GM23248 (cell line): Measurements from ENCODE around the gene NELFA. TPM values are rescaled to one million over a fixed set of nuclear protein-coding genes. Genes with fewer than 3 reads are reported as not detected.

Source experiments
- DNase-seq: peaks from one replicate; pipeline ENCODE4 v3.0.0-alpha.2; 2015
- H2AFZ ChIP-seq: fragments of 200-600 bp; sonication (generic); 2 replicates; pipeline ENCODE4 v1.6.1; 2016; ENCODE audit warnings: antibody characterized with exemption
- H3F3A ChIP-seq: fragments of 200-600 bp; sonication (generic); 2 replicates; pipeline ENCODE4 v1.6.1; 2016; ENCODE audit warnings: mild to moderate bottlenecking, antibody characterized with exemption, mixed run types; ENCODE audit not compliant: insufficient read depth
- H3K27ac ChIP-seq: fragments of 200-600 bp; sonication (generic); 2 replicates; pipeline ENCODE4 v1.5.1; 2016; ENCODE audit warnings: mild to moderate bottlenecking
- H3K27me3 ChIP-seq: fragments of 200-600 bp; sonication (generic); replicated peaks from 2 replicates; pipeline ENCODE4 v1.6.1; 2016; ENCODE audit warnings: mild to moderate bottlenecking; ENCODE audit not compliant: insufficient read depth
- H3K36me3 ChIP-seq: fragments of 200-600 bp; sonication (generic); 2 replicates; pipeline ENCODE4 v1.6.1; 2016; ENCODE audit warnings: low read depth, mild to moderate bottlenecking
- H3K4me1 ChIP-seq: fragments of 200-600 bp; sonication (generic); 2 replicates; pipeline ENCODE4 v1.6.1; 2016; ENCODE audit warnings: mild to moderate bottlenecking; ENCODE audit not compliant: insufficient read depth
- H3K4me2 ChIP-seq: fragments of 200-600 bp; sonication (generic); one replicate; pipeline ENCODE4 v1.6.1; 2016; ENCODE audit warnings: mild to moderate bottlenecking; ENCODE audit not compliant: unreplicated experiment
- H3K4me3 ChIP-seq: fragments of 200-600 bp; sonication (generic); 2 replicates; pipeline ENCODE4 v1.5.1; 2016; ENCODE audit warnings: mild to moderate bottlenecking
- H3K79me2 ChIP-seq: fragments of 200-600 bp; sonication (generic); 2 replicates; pipeline ENCODE4 v1.6.1; 2016; ENCODE audit warnings: mild to moderate bottlenecking; ENCODE audit not compliant: insufficient read depth
- H3K9ac ChIP-seq: fragments of 200-600 bp; sonication (generic); 2 replicates; pipeline ENCODE4 v1.6.1; 2016; ENCODE audit warnings: mild to moderate bottlenecking
- H3K9me2 ChIP-seq: fragments of 200-600 bp; sonication (generic); 2 replicates; pipeline ENCODE4 v1.6.1; 2016; ENCODE audit warnings: mixed run types, mild to moderate bottlenecking, moderate library complexity; ENCODE audit not compliant: insufficient read depth
- H3K9me3 ChIP-seq: fragments of 200-600 bp; sonication (generic); one replicate; pipeline ENCODE4 v1.6.1; 2017; ENCODE audit warnings: low read depth
- H4K20me1 ChIP-seq: fragments of 200-600 bp; sonication (generic); 2 replicates; pipeline ENCODE4 v1.6.0; 2016; ENCODE audit not compliant: insufficient read depth
- EZH2 ChIP-seq: fragments of 200-600 bp; sonication (generic); IDR thresholded peaks from 2 replicates; pipeline ENCODE4 v1.6.1; 2018; ENCODE audit warnings: antibody characterized with exemption, mild to moderate bottlenecking; ENCODE audit not compliant: insufficient read depth, poor library complexity, severe bottlenecking
- EZH2phosphoT487 ChIP-seq: fragments of 200-600 bp; sonication (generic); IDR thresholded peaks from 2 replicates; pipeline ENCODE4 v1.6.1; 2018; ENCODE audit warnings: antibody characterized with exemption, moderate library complexity, mild to moderate bottlenecking, low read depth; ENCODE audit not compliant: insufficient read depth
- WGBS, 2 experiments: methylation state at CpG; one replicate each; pipeline ENCODE4 v1.1.6; 2015 to 2017; ENCODE audit warnings: low lambda C conversion rate in 2 of 2, low coverage in 1 of 2; ENCODE audit errors: missing lambda C conversion rate in 2 of 2; 5-methylcytosine and 5-hydroxymethylcytosine counted together
- in situ Hi-C: fragments of 300-500 bp; cut with MboI; formaldehyde crosslinking; loops from 2 replicates; pipeline ENCODE4 v1.15.0; 2020
- polyA plus RNA-seq: library from polyadenylated mRNA; unstranded; fragments of >200 nt; fragmentation: Nextera tagmentation; extraction: Ambion mirVana; gene quantifications from 2 replicates; pipeline ENCODE4 v1.2.1, GENCODE V29; 2016
- total RNA-seq: library from RNA; depleted of rRNA; stranded (reverse); fragments of >200 nt; shearing (Covaris generic); gene quantifications from 2 replicates; pipeline ENCODE4 v1.2.3, GENCODE V29; 2014

NELFA gene
- total and polyA plus RNA-seq, 2 experiments from 2014 or later, result 18.7 to 23.6 TPM

- no peak overlapping the region for H3K27ac ChIP-seq
These were observed 41.1 kb downstream of the NELFA start for GRCh38 chr4:1967512-1968149.

GRCh38 chr4:1964971-1965370, 43.8 kb downstream of the NELFA start:
- Histone ChIP-seq H3K9me2 (no peaks in the 10 kb centered on the region), H3K27me3 (no peaks in the 10 kb centered on the region), H3K9me3 (no peaks in the 10 kb centered on the region), H3K27ac (no peak overlapping the region), H3K4me2 (no peak overlapping the region), H4K20me1 (no peaks in the 10 kb centered on the region), H3K4me1 (peaks cover 4% of the 10 kb centered on the region; the same call in 1 of the 2 replicates), H2AFZ (no peak overlapping the region), H3K79me2 (peaks cover 10% of the 10 kb centered on the region; the same call in 1 of the 2 replicates), H3F3A (no peaks in the 10 kb centered on the region), H3K9ac (no peak overlapping the region), H3K36me3 (peaks cover 11% of the 10 kb centered on the region; the same call in 1 of the 2 replicates), H3K4me3 (no peak overlapping the region)
- no peak for TF ChIP-seq EZH2phosphoT487
- no peak for TF ChIP-seq EZH2
- no peak for DNase-seq
- in situ Hi-C loops, result no loop called here
- 88 to 100% methylated on average over 1 of the region's 1 CpG for WGBS, 2 experiments

More at GRCh38 chr4:1967512-1968149, 41.1 kb downstream of the NELFA start:
- no peak for TF ChIP-seq EZH2
- TF ChIP-seq EZH2phosphoT487, result no peak
- H3K27me3 ChIP-seq, result no peaks in the 10 kb centered on the region
- H3K9ac ChIP-seq, result no peak overlapping the region
- peaks cover 6% of the 10 kb centered on the region; the same call in 1 of the 2 replicates for H3K36me3 ChIP-seq
- in situ Hi-C loops, result no loop called here
- WGBS, 2 experiments, result 90% methylated on average over 5 of the region's 5 CpGs
- no peak overlapping the region for H2AFZ ChIP-seq
- no peaks in the 10 kb centered on the region for H3K9me3 ChIP-seq
- H3F3A ChIP-seq, result no peaks in the 10 kb centered on the region
- no peak for DNase-seq
- no peaks in the 10 kb centered on the region for H3K4me1 ChIP-seq
- no peak overlapping the region for H3K4me2 ChIP-seq
- no peaks in the 10 kb centered on the region for H3K9me2 ChIP-seq
- H3K4me3 ChIP-seq, result no peak overlapping the region
- H3K79me2 ChIP-seq, result no peaks in the 10 kb centered on the region; the same call in 1 of the 2 replicates
- H4K20me1 ChIP-seq, result no peaks in the 10 kb centered on the region

- Histone ChIP-seq H3K9ac (no peak overlapping the region), H3K36me3 (peaks cover 15% of the 10 kb centered on the region; the same call in 1 of the 2 replicates), H3K9me2 (no peaks in the 10 kb centered on the region), H3K4me1 (peaks cover 4% of the 10 kb centered on the region; the same call in 1 of the 2 replicates), H4K20me1 (no peaks in the 10 kb centered on the region), H3K27me3 (no peaks in the 10 kb centered on the region), H2AFZ (no peak overlapping the region), H3K27ac (no peak overlapping the region), H3K4me2 (no peak overlapping the region), H3K79me2 (peaks cover 10% of the 10 kb centered on the region; the same call in 1 of the 2 replicates), H3K4me3 (no peak overlapping the region), H3K9me3 (no peaks in the 10 kb centered on the region), H3F3A (no peaks in the 10 kb centered on the region)
- in situ Hi-C loops, result no loop called here
- TF ChIP-seq EZH2phosphoT487 (no peak), EZH2 (no peak)
- 63 to 73% methylated on average over 6 of the region's 6 CpGs for WGBS, 2 experiments
- DNase-seq, result no peak
These were observed 44.3 kb downstream of the NELFA start for GRCh38 chr4:1964443-1964842.

GRCh38 chr4:1962980-1963379, 45.8 kb downstream of the NELFA start:
- in situ Hi-C loops, result no loop called here
- Histone ChIP-seq H3K27me3 (no peaks in the 10 kb centered on the region), H3K4me3 (no peak overlapping the region), H3K9me3 (no peaks in the 10 kb centered on the region), H3F3A (no peaks in the 10 kb centered on the region), H3K36me3 (peaks cover 15% of the 10 kb centered on the region; the same call in 1 of the 2 replicates), H4K20me1 (no peaks in the 10 kb centered on the region), H3K4me2 (no peak overlapping the region), H3K9me2 (no peaks in the 10 kb centered on the region), H3K27ac (no peak overlapping the region), H3K9ac (no peak overlapping the region), H3K4me1 (peaks cover 4% of the 10 kb centered on the region; the same call in 1 of the 2 replicates), H3K79me2 (peaks cover 10% of the 10 kb centered on the region; the same call in 1 of the 2 replicates), H2AFZ (no peak overlapping the region)
- DNase-seq, result no peak
- 99 to 100% methylated on average over 4 of the region's 4 CpGs for WGBS, 2 experiments
- TF ChIP-seq EZH2, result no peak
- TF ChIP-seq EZH2phosphoT487, result no peak

GRCh38 chr4:1961563-1961962, 47.2 kb downstream of the NELFA start:
- no peak for DNase-seq
- Histone ChIP-seq H3K27ac (no peak overlapping the region), H3F3A (no peaks in the 10 kb centered on the region), H4K20me1 (no peaks in the 10 kb centered on the region), H3K9me3 (no peaks in the 10 kb centered on the region), H3K79me2 (peaks cover 10% of the 10 kb centered on the region; the same call in 1 of the 2 replicates), H3K9ac (no peak overlapping the region), H3K4me3 (no peak overlapping the region), H3K4me2 (no peak overlapping the region), H3K9me2 (no peaks in the 10 kb centered on the region), H3K4me1 (peaks cover 4% of the 10 kb centered on the region; the same call in 1 of the 2 replicates), H3K36me3 (peaks cover 11% of the 10 kb centered on the region; the same call in 1 of the 2 replicates), H2AFZ (no peak overlapping the region), H3K27me3 (no peaks in the 10 kb centered on the region)
- in situ Hi-C loops, result no loop called here
- no peak for TF ChIP-seq EZH2phosphoT487
- 82 to 85% methylated on average over 4 of the region's 4 CpGs for WGBS, 2 experiments
